Upper lobe of right lung (tissue), 1 donor: Measurements from ENCODE around the gene GRAMD1B. TPM values are rescaled to one million over a fixed set of nuclear protein-coding genes. Genes with fewer than 3 reads are reported as not detected.

Experiments
- ATAC-seq: fragments of 200-7000 bp; cut with Tn5 transposase; one replicate; pipeline ENCODE4 v1.9.1; 2020; ENCODE audit warnings: mild to moderate bottlenecking, moderate library complexity
- DNase-seq: peaks from one replicate; pipeline ENCODE4 v3.0.0-alpha.2; 2020
- H3K27ac ChIP-seq: fragments of 200-600 bp; one replicate; pipeline ENCODE4 v1.8.0; 2022
- H3K27me3 ChIP-seq: fragments of 200-600 bp; one replicate; pipeline ENCODE4 v1.8.0; 2022; ENCODE audit warnings: mild to moderate bottlenecking
- H3K36me3 ChIP-seq: fragments of 200-600 bp; one replicate; pipeline ENCODE4 v1.8.0; 2022
- H3K4me1 ChIP-seq: fragments of 200-600 bp; one replicate; pipeline ENCODE4 v1.8.0; 2022
- H3K4me3 ChIP-seq: fragments of 200-600 bp; one replicate; pipeline ENCODE4 v1.8.0; 2022; ENCODE audit warnings: mild to moderate bottlenecking
- H3K9me3 ChIP-seq: fragments of 200-600 bp; one replicate; pipeline ENCODE4 v1.8.0; 2022
- intact Hi-C: fragments of 100-400 bp; cut with DNase I; formaldehyde crosslinking; loops from one replicate; pipeline ENCODE4 v1.11.0; 2022
- total RNA-seq: library from RNA; stranded (reverse); fragmentation: NEBNext Ultra II Directional; extraction: Animal tissue kit (Norgen Biotek cat#: 25700); gene quantifications from one replicate; pipeline ENCODE4 v1.2.1, GENCODE V29; 2021
- TF ChIP-seq, protein P1 (sequence below): fragments of 200-600 bp; IDR thresholded peaks from one replicate; pipeline ENCODE4 v1.8.0; 2022; ENCODE audit warnings: antibody characterized with exemption
- donor health status: DM: no; HTN: yes; CAD: no; lungs with severe emphysema.

Gene GRAMD1B
- total RNA-seq, 1 donor from 2014 or later = 4.8 TPM

- ATAC-seq (no peak), DNase-seq (no peak)
- Histone ChIP-seq H3K4me3 (no peak overlapping the region), H3K27me3 (peaks cover 21% of the 10 kb centered on the region), H3K36me3 (no peaks in the 10 kb centered on the region), H3K27ac (no peak overlapping the region), H3K9me3 (no peaks in the 10 kb centered on the region), H3K4me1 (no peaks in the 10 kb centered on the region)
- TF ChIP-seq, protein P1, sequence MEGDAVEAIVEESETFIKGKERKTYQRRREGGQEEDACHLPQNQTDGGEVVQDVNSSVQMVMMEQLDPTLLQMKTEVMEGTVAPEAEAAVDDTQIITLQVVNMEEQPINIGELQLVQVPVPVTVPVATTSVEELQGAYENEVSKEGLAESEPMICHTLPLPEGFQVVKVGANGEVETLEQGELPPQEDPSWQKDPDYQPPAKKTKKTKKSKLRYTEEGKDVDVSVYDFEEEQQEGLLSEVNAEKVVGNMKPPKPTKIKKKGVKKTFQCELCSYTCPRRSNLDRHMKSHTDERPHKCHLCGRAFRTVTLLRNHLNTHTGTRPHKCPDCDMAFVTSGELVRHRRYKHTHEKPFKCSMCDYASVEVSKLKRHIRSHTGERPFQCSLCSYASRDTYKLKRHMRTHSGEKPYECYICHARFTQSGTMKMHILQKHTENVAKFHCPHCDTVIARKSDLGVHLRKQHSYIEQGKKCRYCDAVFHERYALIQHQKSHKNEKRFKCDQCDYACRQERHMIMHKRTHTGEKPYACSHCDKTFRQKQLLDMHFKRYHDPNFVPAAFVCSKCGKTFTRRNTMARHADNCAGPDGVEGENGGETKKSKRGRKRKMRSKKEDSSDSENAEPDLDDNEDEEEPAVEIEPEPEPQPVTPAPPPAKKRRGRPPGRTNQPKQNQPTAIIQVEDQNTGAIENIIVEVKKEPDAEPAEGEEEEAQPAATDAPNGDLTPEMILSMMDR = no peak
- intact Hi-C loops = no loop called here
Observed at GRCh38 chr11:123525097-123525496, 95.0 kb downstream of the GRAMD1B start.

DNA sequence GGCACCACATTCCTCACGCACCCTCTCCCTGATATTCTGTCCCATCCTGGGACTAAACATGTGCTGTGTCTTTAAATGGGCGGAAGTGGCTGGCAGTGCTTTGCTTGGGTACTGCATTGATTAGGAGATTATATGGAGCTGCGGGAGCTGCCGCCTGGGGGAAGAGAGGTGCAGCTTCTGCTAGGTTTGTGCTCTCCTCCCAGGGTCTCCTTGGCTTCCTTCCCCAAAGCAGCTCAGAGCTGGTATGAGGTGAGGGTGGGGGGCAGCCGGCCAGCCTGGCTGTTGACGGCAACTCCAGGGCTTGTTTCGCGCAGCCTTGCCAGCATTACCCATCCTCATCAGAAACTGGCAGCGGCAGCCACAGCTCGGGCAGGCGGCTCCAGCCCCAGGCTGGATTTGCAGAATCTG is 95.4 kb downstream of the GRAMD1B start:
- TF ChIP-seq, protein P1 = no peak
- intact Hi-C loops = no loop called here
- Histone ChIP-seq H3K36me3 (no peaks in the 10 kb centered on the region), H3K9me3 (no peaks in the 10 kb centered on the region), H3K4me3 (no peak overlapping the region), H3K27me3 (peaks cover 20% of the 10 kb centered on the region), H3K27ac (no peak overlapping the region), H3K4me1 (no peaks in the 10 kb centered on the region)
- DNase-seq (no peak), ATAC-seq (no peak)

GRCh38 chr11:123526027-123526805 is 96.1 kb downstream of the GRAMD1B start:
- no peak for ATAC-seq
- intact Hi-C loops = no loop called here
- no peak overlapping the region for H3K4me3 ChIP-seq
- H3K27me3 ChIP-seq = peaks cover 20% of the 10 kb centered on the region
- no peaks in the 10 kb centered on the region for H3K36me3 ChIP-seq
- H3K27ac ChIP-seq = no peak overlapping the region
- H3K9me3 ChIP-seq = no peaks in the 10 kb centered on the region
- no peaks in the 10 kb centered on the region for H3K4me1 ChIP-seq
- no peak for DNase-seq
- TF ChIP-seq, protein P1 = no peak

GRCh38 chr11:123526918-123527317 is 96.8 kb downstream of the GRAMD1B start:
- TF ChIP-seq, protein P1 = no peak
- Histone ChIP-seq H3K4me3 (no peak overlapping the region), H3K4me1 (no peaks in the 10 kb centered on the region), H3K27me3 (peaks cover 20% of the 10 kb centered on the region), H3K9me3 (no peaks in the 10 kb centered on the region), H3K27ac (no peak overlapping the region), H3K36me3 (no peaks in the 10 kb centered on the region)
- ATAC-seq = no peak
- intact Hi-C loops = no loop called here
- no peak for DNase-seq

- Histone ChIP-seq H3K9me3 (no peaks in the 10 kb centered on the region), H3K4me1 (no peaks in the 10 kb centered on the region), H3K4me3 (no peak overlapping the region), H3K36me3 (no peaks in the 10 kb centered on the region), H3K27ac (no peak overlapping the region), H3K27me3 (peaks cover 20% of the 10 kb centered on the region)
- DNase-seq (no peak), ATAC-seq (no peak)
- TF ChIP-seq, protein P1 = no peak
- intact Hi-C loops = no loop called here
Observed at GRCh38 chr11:123527526-123527925, 97.5 kb downstream of the GRAMD1B start.
